GM19023 (cell line): Measurements from ENCODE around the gene GPR4.
"Not testable (repeated sequence)": the region's sequence is repeated elsewhere in the genome, so short reads cannot be mapped to it uniquely, and the experiment has no call there.

Experiments
- ATAC-seq: cut with Tn5 transposase; IDR thresholded peaks from one replicate; pipeline ENCODE4 v1.9.1; 2021; ENCODE audit warnings: mild to moderate bottlenecking, moderate library complexity; ENCODE audit not compliant: unreplicated experiment

Gene GPR4

DNA sequence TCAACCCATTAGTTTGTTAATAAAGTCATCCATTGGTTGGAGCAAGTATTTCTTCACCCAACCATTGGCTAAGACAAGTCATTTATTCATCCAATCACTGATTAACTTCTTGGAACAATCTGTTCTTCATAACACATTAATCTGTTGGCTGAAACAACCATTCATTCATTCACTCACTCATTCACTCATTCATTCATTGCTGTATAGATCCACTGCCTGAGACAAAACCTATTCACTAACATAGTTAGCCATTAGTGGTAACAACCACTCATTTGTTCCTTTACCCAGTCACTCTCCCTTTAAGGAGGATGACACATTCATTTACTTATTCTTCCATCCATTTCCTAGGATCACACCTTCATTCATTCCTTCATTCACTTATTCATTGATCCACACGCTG, 22.0 kb upstream of the GPR4 start:
- ATAC-seq: no peak

DNA sequence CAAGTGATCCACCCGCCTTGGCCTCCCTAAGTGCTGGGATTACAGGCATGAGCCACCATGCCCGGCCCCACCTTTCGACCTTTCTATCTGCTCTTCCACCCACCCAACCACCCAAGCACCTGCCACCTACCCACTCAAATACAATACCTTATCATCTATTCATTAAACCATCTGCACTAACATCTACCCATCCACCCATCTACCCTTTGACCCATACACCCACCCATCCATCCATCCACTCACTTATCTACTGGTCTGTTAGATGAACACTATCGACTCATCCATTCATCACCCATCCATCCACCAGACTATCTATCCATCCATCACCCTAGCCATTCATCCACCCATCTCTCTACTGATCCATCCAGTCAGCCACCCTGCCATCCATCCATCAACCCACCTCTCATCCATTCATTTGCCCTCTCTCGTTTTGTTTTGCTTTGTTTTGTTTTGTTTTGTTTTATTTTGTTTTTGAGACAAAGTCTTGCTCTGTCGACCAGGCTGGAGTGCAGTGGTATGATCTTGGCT, 20.0 kb upstream of the GPR4 start:
- ATAC-seq: no peak

DNA sequence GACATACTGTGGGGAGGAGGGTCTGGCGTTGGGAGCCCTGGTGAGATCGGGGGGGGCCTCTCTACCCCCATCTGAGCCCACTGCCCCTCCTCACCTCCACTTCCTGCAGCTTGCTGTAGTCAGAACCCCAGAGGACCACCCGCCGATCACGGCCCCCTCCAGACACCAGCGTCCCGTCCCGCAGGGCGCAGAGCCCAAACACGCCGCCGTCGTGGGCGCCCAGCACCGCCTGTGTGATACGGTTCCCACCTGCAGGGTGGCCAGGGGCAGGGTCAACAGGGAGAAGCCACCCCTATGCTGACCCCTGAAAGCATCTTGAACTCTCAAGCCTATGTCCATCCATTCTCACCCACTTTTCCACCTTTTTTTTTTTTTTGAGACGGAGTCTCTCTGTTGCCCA, 19.4 kb upstream of the GPR4 start:
- ATAC-seq: no peak

DNA sequence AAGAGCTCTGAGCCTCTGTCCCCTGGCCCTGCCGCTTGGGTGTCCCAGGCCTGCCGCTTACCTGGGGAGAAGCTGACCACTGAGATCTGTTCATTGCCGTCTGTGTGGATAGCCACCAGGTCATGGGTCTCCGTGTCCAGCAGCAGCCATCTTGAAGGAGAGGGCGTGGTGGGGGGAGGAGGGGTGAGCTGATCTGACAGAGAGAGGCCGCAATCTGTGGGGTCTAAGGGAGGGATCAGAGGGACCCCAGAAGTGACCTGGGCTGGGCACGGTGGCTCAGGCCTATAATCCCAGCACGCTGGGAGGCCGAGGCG, 14.6 kb upstream of the GPR4 start:
- ATAC-seq: no peak

DNA sequence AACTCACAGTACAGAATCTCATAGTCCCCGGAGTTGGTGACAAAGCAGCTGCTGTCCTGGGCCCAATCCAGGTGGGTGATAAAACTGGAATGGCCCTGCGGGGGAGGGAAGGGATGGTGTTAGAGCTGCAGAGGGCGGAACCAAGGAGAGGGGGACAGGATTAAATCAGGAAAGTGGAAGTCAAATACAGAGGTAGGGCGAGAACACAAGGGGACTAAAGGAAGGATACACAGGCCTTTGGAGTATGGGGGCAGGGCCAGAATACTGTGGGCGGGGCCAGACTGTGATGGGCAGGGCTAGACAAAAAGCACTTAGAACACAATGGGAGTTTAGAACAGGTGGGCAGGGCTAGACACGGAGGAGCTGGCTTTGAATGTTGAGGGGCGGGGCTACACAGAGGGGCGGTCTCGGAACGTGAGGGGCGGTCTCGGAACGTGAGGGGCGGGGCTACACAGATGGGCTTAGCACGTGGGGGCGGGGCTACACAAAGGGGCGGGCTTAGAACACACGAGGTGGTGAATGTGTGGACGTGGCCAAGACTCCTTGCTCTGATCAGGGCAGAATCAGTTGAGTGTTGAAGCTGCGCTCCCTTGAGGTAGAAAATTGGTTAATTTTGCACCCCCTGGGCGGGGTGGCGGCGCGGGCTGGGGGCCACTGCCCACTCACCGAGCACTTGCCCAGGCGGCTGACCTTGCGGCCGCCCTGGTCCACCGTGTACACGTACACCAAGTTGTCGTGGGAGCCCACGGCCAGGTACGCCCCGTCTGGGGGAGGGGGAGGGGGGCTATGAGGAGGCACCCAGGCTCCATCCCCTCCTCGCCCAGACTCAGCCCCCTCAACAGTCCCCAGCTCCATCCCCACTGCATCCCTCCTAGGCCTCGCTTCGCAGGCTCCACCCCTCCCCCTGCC, 14.0 kb upstream of the GPR4 start:
- ATAC-seq: no peak

DNA sequence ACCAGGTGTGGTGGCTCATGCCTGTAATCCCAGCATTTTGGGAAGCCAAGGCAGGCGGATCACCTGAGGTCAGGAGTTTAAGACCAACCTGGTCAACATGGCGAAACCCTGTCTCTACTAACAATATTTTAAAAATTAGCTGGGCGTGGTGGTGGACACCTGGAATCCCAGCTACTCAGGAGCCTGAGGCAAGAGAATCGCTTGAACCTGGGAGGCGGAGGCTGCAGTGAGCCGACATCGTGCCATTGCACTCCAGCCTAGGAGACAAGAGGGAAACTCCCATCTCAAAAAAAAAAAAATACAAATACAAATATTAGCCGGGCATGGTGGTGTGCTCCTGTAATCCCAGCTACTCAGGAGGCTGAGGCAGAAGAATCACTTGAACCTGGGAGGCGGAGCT, 13.0 kb upstream of the GPR4 start:
- ATAC-seq: not testable (repeated sequence)

DNA sequence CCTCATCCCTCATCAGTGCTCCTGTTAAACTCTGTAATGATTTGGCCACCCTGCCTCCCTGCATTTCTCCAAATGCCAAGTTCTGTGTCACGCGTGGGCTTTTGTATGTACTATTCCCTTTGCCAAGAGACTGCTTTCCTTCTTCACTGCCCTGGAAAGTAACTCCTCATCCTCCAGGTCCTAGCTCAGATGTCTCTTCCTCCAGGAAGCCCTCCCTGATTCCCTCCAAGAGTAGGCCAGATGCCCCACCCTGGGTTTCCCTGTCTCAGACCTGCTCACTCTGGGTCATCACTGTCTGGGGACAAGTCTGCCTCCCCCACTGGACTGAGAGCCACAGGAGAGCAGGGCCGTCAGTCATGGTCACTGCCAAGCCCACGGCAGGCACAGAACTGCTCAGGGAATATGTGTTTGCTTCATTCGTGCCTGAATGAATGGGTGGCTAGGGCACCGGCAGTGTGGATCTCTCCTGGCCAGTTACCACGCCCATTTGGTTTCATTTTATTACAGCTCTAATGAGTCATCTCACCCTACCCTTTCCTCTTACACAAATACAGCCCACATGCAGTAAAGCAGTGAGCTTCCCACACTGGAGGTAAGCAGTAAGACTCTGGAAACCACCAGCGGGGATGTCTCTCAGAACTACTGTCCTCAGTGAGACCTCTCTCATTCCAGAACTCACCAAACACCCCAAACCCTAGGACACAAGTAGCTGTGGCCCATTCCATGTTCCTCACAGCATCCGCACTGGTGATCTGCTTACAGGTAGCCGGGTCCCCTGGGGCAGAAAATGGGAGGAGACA, 12.1 kb upstream of the GPR4 start:
- no peak for ATAC-seq

DNA sequence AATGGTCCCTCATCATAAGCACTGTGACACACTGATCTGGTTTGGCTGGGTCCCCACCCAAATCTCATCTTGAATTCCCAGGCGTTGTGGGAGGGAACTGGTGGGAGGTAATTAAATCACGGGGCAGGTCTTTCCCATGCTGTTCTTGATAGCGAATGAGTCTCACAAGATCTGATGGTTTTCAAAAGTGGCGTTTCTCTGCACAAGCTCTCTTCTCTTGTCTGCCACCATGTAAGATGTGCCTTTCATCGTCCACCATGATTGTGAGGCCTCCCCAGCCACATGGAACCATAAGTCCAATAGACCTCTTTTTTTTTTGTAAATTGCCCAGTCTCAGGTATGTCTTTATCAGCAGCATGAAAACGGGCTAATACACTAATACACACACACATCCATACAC, 6.9 kb upstream of the GPR4 start:
- no peak for ATAC-seq

DNA sequence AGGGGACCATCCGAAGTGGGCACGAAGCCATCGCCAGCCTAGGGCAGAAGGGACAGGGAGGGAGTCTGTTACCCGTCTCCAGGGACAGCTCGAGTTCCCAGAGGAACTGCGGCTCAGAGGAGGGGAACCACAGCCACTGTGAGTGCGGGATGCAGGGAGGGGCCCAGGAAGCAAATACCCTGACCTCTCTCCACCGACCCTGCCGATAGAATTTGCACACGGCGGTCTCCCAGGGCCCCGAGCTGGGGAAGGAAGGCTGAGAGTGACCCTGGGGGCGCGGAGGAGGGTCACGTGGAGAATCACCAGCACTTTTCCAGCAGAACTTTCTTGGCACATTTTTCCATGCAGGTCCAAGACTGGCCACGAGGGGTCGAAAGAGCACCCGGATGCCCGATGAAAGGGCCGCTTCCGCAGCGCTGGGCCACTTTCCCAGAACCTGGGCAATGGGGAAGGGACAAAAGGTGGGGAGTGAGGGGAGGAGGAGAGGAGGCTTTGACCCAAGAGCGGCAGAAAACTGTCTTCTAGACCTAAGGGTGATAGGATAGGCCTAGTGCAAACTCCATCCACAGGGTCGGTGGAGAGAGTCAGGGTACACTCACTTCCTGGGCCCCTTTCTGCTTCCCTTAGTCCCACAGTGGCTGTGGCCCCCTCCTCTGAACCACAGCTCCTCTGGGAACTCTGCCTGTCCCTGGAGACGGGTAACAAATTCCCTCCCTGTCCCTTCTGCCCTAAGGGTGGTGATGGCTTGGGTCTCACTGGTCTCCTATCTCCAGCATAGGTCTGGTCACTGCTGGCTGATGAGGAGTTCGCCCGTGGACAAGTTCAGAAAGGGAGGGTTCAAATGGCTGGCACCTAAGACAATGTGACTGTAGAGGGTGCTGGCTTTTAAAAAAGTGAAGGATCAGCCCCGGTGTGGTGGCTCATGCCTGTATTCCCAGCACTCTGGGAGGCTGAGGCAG, 5.3 kb upstream of the GPR4 start:
- ATAC-seq: no peak

DNA sequence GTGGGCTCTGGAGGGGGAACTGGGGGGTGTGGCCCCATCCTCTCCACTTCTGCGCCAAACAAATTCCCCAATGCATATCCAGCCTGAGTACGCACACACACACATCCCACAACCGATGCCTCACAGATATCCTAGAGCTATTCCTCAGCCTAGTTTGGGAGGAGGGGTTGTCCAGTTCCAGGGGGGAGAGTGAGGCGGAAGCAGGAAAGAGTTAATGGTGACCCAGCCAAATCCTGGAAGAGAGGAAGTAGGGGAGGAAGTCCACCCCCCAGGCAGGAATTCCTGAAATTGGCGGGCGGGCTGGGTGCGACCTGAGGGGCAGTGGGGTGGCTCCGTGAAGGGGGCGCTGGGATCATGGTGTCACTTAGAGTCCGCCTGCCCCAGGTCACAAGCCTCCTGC, 897 bp downstream of the GPR4 start:
- no peak for ATAC-seq

DNA sequence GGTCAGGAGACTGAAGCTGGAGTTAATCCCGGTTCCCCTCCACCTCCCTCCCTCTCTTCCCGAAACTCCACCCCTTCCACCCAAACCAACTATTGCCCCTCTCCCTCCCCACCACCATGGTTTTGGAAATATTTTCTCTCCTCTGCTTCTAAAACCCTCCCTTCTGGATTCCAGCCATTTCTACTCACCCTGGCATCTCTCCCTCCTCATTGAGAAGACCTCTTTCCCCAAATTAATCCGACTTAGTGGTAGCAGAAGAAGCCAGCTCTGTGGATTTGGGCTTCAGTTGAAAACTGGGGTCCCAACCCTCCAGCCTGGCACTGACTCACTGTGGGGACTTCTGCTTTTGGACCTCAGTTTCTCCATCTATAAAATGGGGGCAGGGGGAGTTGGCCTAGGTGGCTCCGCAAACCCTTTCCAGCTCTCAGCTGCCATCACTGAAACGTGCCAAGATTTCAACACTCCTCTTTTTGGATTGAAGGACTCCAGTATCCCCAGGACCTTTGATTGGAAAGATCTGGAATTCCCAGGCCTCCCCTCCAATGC, 1.6 kb downstream of the GPR4 start:
- no peak for ATAC-seq

DNA sequence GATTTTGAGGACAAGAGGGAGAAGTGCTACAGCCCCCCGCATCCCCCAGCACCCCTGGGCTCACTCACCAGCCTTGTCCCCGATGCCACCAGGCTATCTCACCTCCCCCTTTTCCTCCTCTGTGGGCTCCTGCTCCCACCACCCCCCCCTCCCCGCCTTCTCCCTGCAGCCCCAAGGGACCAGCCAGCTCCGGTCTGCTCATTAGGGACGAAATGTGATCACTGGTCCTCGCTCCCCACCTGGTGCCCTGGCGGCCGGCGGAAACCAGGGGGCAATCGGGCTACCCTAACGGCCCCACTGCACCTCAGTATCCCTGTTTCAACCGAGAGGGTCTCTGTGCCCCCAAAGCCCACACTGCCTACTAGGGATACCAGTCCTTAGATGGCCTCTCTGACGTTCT, 2.7 kb downstream of the GPR4 start:
- no peak for ATAC-seq

DNA sequence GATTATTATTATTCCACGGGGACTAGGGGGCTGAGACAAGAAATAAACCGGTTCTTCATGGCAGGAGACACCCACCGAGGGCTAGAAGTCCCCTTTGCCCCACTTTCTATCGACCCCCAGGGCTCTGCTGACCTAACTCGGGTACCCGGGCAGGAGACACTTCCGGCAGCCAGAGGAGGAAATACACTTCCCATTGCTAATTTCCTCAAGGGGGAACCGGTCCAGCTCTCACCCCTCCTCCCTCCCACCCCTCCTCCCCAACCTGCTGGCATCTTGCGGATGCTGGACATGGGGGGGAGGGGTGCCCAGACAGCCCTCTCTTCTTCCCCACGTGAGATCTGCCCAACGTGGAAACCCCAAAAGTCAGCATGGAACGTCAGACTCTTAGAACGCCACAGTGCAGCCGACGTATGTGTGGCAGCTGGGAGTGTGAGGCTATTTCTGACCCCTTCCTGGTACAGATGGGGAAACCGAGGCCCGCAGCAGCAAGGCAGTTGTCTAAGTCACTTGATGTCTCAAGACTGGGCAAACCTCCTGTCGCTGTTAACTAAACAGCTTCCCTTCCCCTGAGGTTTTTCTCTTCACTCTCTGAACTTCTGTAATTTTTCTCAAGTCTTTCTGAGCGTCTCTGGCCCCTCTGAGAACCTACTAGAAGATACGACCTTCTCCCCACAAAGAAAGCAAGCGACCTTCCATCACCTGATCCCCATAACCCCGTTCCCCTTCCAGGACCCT, 3.6 kb downstream of the GPR4 start:
- no peak for ATAC-seq

DNA sequence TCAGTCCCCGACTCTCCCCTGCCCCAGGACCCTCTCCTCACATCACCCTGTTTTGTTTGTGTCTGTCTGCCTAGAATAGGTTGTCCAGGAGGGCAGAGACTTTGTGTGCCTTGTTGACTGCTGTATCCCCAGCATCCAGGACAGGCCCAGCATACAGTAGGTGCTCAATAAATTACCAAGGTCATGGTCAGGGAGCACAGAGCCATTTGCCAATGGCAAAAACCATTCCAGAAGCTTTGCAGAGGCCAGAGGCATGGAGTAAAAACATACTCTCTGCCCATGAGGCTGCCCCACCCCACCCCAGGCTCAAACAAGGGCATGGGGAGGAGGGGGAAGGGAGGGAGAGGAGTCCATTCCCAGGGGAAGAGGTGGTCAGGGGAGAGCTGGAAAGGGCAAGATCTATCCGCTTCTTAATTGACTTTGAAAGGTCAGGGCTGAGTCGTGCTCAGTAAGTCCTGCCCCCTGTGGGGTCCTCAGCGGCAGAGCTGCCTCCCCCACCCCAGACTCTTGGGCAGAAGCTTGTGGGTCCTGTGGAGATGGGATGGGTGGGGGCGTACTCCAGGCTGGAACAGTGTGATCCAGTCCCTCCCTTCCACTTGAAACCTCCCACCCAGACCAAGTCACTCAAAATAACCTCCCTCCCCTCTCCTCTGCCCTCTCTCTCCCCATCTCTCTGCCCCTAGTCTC, 4.4 kb downstream of the GPR4 start:
- ATAC-seq: no peak

DNA sequence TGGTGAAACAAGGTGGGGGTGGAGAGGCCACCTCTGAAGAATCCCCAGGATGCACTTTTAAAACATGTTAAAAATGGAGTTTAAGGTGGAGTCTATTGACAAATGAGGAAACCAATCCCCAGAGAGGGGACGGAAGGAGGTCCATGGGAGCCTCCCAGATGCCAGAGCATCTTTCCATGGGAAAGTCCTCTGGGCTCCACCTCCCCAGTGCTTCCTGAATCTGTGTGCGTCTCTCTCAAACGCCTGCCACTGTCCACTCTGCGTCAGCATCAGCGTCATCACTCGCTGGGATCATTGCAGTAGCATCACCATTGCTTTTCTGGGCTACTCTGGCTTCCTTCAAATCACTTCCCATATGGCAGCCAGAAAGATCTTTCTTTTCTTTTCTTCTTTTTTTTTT, 6.2 kb downstream of the GPR4 start:
- no peak for ATAC-seq

DNA sequence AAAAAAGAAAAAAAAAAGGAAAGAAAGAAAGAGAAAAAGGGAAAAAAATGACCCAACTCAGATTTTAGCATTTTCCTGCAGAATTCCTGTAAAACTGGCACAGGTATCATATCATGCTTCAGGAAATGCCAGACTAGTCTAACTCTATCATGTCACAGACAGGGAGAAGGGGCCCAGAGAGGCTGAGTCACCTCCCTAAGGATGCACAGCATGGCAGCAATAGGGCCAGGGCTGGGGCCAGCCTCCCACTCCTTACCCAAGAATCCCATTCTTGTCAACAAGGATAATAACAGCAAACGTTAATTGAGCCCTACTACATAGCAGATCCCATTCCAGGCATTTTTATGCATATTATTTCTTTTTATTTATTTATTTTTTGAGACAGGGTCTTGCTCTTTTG, 8.5 kb downstream of the GPR4 start:
- ATAC-seq: no peak

DNA sequence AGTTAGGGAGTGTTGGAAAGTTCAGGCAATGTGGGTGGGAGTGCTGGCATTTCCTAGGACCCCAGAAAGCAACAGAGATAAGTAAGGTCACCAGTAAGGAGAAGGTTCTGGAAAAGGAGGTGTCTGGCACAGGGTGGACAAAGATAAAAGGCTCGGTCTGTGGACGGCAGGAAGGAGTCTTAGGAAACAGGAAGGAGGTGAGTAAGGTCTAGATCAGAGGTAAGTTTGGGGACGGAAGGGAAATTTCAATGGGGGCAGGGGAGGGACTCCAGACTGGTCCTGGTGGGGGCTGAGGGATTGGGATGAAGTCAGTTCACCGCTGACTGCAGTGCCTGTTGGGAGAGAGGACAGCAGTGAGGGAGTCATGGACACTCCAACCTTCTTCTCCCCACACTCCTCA, 9.6 kb downstream of the GPR4 start:
- no peak for ATAC-seq

DNA sequence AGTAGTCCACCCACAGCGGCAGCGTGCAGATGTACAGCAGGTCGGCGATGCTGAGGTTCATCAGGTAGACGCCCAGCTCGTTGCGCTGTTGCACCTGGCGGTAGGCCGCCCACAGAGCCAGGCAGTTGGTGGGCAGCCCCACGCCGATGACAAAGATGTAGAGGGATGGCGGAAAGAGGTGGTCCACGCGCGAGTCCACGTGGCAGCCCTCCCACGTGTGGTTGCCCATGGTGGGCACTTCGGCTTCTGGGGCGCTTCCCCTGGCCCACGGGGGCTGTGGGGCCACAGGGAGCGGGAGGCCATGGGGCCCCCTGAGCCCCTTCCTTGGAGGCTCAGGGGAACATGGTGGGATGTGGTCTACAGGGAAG, 10.4 kb downstream of the GPR4 start:
- ATAC-seq: no peak

DNA sequence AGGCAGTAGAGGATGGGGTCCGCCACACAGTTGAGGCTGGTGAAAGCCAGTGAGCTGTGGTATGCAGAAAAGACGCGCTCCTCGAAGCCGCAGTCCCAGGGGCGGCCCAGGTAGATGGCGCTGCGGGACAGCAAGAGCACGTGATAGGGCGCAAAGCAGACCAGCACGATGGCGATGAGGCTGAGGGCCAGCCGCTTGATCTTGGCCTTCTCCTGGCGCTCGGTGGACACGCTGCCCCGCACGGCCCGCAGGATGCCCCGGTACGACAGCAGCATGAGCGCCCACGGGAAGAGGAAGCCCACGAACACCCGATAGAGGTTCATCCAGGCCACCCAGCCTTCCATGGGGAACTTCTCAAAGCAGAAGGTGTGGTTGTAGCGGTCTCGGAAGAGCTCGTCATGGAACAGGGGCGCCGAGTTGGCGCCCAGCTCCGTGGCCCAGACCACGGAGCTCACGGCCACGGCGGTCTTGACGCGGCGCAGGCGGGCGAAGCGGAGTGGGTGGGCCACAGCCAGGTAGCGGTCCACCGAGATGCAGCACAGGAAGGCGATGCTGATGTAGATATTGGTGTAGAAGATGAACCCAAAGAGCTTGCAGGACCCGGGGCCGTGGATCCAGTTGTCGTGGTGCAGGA, 10.9 kb downstream of the GPR4 start:
- ATAC-seq: no peak
